Measurements from ENCODE around the gene MINDY3. TPM values are rescaled to one million over a fixed set of nuclear protein-coding genes. Genes with fewer than 3 reads are reported as not detected.
"Not testable (repeated sequence)": the region's sequence is repeated elsewhere in the genome, so short reads cannot be mapped to it uniquely, and the experiment has no call there.

Gene MINDY3
- total RNA-seq, 2 experiments from 2014 or later: 15.3 to 16.7 TPM

- Mint-ChIP-seq H3K27me3 (no peaks in the 10 kb centered on the region), H3K4me3 (no peak overlapping the region), H3K36me3 (peaks cover 64% of the 10 kb centered on the region), H3K27ac (no peak overlapping the region), H3K9me3 (no peaks in the 10 kb centered on the region), H3K4me1 (ENCODE audit: low read depth) (peaks cover 2% of the 10 kb centered on the region)
- ChIA-PET CTCF (no interaction called here), POLR2A (no interaction called here)
- intact Hi-C loops (cut with micrococcal nuclease): no loop called here
- no peak for DNase-seq
These were observed 75.5 kb downstream of the MINDY3 start for GRCh38 chr10:15784662-15785300.

- POLR2A ChIA-PET: no interaction called here
- intact Hi-C loops (cut with micrococcal nuclease): no loop called here
- peaks cover 1% of the 10 kb centered on the region for H3K9me3 Mint-ChIP-seq
- H3K27ac Mint-ChIP-seq: no peak overlapping the region
- no peak for DNase-seq
- CTCF ChIA-PET: no interaction called here
- no peaks in the 10 kb centered on the region for H3K4me1 Mint-ChIP-seq (ENCODE audit: low read depth)
- H3K4me3 Mint-ChIP-seq: no peak overlapping the region
- H3K27me3 Mint-ChIP-seq: no peaks in the 10 kb centered on the region
- H3K36me3 Mint-ChIP-seq: peaks cover 69% of the 10 kb centered on the region
These were observed 76.2 kb downstream of the MINDY3 start for GRCh38 chr10:15783941-15784636.

DNA sequence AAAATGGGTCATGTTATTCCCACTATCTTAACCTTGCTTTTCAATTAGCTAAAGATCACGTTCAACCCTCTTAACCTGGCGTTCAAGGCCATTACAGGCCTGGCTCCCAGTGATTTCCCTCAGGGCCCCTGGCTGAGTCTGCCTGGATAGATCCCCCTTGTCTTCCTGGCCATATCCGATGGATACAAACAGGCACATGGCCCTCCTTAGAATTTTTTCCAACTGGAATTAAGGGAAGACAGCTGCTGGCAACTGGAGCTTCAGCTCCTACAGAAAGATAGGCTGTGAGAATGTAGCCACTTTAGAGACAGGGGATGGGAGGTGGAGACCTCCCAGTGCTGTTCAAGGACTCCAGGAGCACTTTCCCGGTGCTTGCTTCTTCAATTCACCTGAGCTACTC, 77.5 kb downstream of the MINDY3 start:
- Mint-ChIP-seq H3K4me3 (no peak overlapping the region), H3K4me1 (ENCODE audit: low read depth) (no peaks in the 10 kb centered on the region), H3K36me3 (peaks cover 72% of the 10 kb centered on the region), H3K9me3 (peaks cover 10% of the 10 kb centered on the region), H3K27me3 (no peaks in the 10 kb centered on the region), H3K27ac (no peak overlapping the region)
- DNase-seq: no peak
- POLR2A ChIA-PET: no interaction called here
- CTCF ChIA-PET: no interaction called here
- intact Hi-C loops (cut with micrococcal nuclease): no loop called here

DNA sequence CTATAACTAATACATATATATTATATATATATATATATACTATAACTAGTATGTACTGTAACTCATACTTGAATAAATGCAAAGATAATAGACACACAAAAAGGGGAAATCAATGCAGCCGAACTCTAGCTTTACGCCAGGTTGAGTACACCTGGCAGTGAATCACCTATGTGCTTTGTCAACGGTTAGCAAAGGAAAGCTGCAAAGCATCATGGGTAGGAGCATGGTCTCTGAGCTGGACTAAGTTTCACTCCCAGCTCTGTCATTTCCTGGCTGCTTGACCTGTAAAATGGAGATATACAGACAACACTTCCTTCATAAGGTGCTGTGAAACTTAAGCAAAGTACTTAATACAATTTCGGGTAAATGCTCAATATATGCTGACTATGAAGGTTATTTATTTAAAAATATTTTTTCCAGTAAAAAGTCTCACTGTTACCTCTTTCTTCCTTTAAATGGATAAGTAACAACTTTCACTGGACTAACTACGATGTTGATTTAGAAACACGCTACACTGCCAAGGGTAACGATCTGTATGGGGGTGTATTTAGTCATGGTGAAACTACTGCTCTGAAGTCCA, 78.8 kb downstream of the MINDY3 start:
- no peaks in the 10 kb centered on the region for H3K4me1 Mint-ChIP-seq (ENCODE audit: low read depth)
- H3K4me3 Mint-ChIP-seq: no peak overlapping the region
- ChIA-PET CTCF (no interaction called here), POLR2A (no interaction called here)
- H3K36me3 Mint-ChIP-seq: peaks cover 73% of the 10 kb centered on the region
- H3K27ac Mint-ChIP-seq: no peak overlapping the region
- H3K9me3 Mint-ChIP-seq: peaks cover 18% of the 10 kb centered on the region
- intact Hi-C loops (cut with micrococcal nuclease): no loop called here
- H3K27me3 Mint-ChIP-seq: no peaks in the 10 kb centered on the region
- DNase-seq: no peak

- no peak for DNase-seq
- no peak overlapping the region for H3K4me3 Mint-ChIP-seq
- ChIA-PET CTCF (no interaction called here), POLR2A (no interaction called here)
- intact Hi-C loops (cut with micrococcal nuclease): no loop called here
- H3K27me3 Mint-ChIP-seq: no peaks in the 10 kb centered on the region
- H3K9me3 Mint-ChIP-seq: peaks cover 26% of the 10 kb centered on the region
- H3K36me3 Mint-ChIP-seq: peaks cover 73% of the 10 kb centered on the region
- H3K4me1 Mint-ChIP-seq (ENCODE audit: low read depth): no peaks in the 10 kb centered on the region
- no peak overlapping the region for H3K27ac Mint-ChIP-seq
These were observed 79.8 kb downstream of the MINDY3 start for GRCh38 chr10:15780353-15781135.

GRCh38 chr10:15775513-15775912, 84.8 kb downstream of the MINDY3 start:
- no peaks in the 10 kb centered on the region for H3K27me3 Mint-ChIP-seq
- ChIA-PET POLR2A (no interaction called here), CTCF (no interaction called here)
- H3K4me1 Mint-ChIP-seq (ENCODE audit: low read depth): no peaks in the 10 kb centered on the region
- H3K4me3 Mint-ChIP-seq: no peak overlapping the region
- H3K9me3 Mint-ChIP-seq: peaks cover 30% of the 10 kb centered on the region
- no peak overlapping the region for H3K27ac Mint-ChIP-seq
- no peak for DNase-seq
- peaks cover 49% of the 10 kb centered on the region for H3K36me3 Mint-ChIP-seq
- intact Hi-C loops (cut with micrococcal nuclease): no loop called here

- H3K4me3 Mint-ChIP-seq; POLR2A ChIA-PET; intact Hi-C loops (cut with micrococcal nuclease); CTCF ChIA-PET; H3K4me1 Mint-ChIP-seq (ENCODE audit: low read depth); H3K27ac Mint-ChIP-seq; DNase-seq; H3K27me3 Mint-ChIP-seq: not testable (repeated sequence)
- H3K36me3 Mint-ChIP-seq: peaks cover 44% of the 10 kb centered on the region
- peaks cover 30% of the 10 kb centered on the region for H3K9me3 Mint-ChIP-seq
These were observed 85.8 kb downstream of the MINDY3 start for GRCh38 chr10:15774534-15774933.

GRCh38 chr10:15764892-15765454, 95.3 kb downstream of the MINDY3 start:
- H3K4me3 Mint-ChIP-seq: no peak overlapping the region
- intact Hi-C loops (cut with micrococcal nuclease): no loop called here
- no peaks in the 10 kb centered on the region for H3K4me1 Mint-ChIP-seq (ENCODE audit: low read depth)
- DNase-seq: no peak
- H3K9me3 Mint-ChIP-seq: peaks cover 12% of the 10 kb centered on the region
- CTCF ChIA-PET: no interaction called here
- POLR2A ChIA-PET: no interaction called here
- peaks cover 4% of the 10 kb centered on the region for H3K36me3 Mint-ChIP-seq
- no peaks in the 10 kb centered on the region for H3K27me3 Mint-ChIP-seq
- no peak overlapping the region for H3K27ac Mint-ChIP-seq

DNA sequence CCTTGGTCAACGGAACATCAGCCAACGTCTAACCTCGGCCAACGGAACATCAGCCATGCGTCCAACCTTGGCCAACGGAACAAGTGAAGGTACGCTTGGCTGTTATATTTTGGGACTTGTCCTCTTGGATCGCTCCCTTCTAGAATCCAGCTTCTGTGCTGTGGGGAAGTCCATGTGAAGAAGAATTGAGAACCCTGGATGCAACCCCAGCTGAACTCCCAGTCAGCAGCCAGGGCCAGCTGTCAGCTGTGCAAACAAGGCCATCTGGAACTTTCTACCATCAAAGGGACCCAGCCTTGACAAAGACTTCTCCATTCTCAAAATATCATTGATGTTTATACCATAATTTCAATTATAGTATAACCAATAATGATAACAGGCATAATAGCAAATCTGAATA, 97.3 kb downstream of the MINDY3 start:
- CTCF ChIA-PET: no interaction called here
- POLR2A ChIA-PET: no interaction called here
- H3K9me3 Mint-ChIP-seq: peaks cover 12% of the 10 kb centered on the region
- DNase-seq: no peak
- H3K4me1 Mint-ChIP-seq (ENCODE audit: low read depth): no peaks in the 10 kb centered on the region
- no peaks in the 10 kb centered on the region for H3K27me3 Mint-ChIP-seq
- no peak overlapping the region for H3K4me3 Mint-ChIP-seq
- intact Hi-C loops (cut with micrococcal nuclease): no loop called here
- H3K27ac Mint-ChIP-seq: no peak overlapping the region
- peaks cover 2% of the 10 kb centered on the region for H3K36me3 Mint-ChIP-seq

GRCh38 chr10:15762239-15762638, 98.1 kb downstream of the MINDY3 start:
- H3K27me3 Mint-ChIP-seq; CTCF ChIA-PET; POLR2A ChIA-PET; DNase-seq; H3K27ac Mint-ChIP-seq; H3K36me3 Mint-ChIP-seq; H3K4me3 Mint-ChIP-seq; H3K4me1 Mint-ChIP-seq (ENCODE audit: low read depth); intact Hi-C loops (cut with micrococcal nuclease): not testable (repeated sequence)
- peaks cover 12% of the 10 kb centered on the region for H3K9me3 Mint-ChIP-seq

GRCh38 chr10:15761224-15761623, 99.1 kb downstream of the MINDY3 start:
- H3K27me3 Mint-ChIP-seq; H3K4me3 Mint-ChIP-seq; POLR2A ChIA-PET; H3K4me1 Mint-ChIP-seq (ENCODE audit: low read depth); intact Hi-C loops (cut with micrococcal nuclease); CTCF ChIA-PET; H3K27ac Mint-ChIP-seq; DNase-seq; H3K36me3 Mint-ChIP-seq: not testable (repeated sequence)
- peaks cover 12% of the 10 kb centered on the region for H3K9me3 Mint-ChIP-seq

GRCh38 chr10:15760681-15761080, 99.6 kb downstream of the MINDY3 start:
- CTCF ChIA-PET: no interaction called here
- POLR2A ChIA-PET: no interaction called here
- H3K4me1 Mint-ChIP-seq (ENCODE audit: low read depth): no peaks in the 10 kb centered on the region
- intact Hi-C loops (cut with micrococcal nuclease): no loop called here
- peaks cover 2% of the 10 kb centered on the region for H3K36me3 Mint-ChIP-seq
- DNase-seq: no peak
- H3K27me3 Mint-ChIP-seq: peaks cover 6% of the 10 kb centered on the region
- no peak overlapping the region for H3K27ac Mint-ChIP-seq
- peaks cover 12% of the 10 kb centered on the region for H3K9me3 Mint-ChIP-seq
- H3K4me3 Mint-ChIP-seq: no peak overlapping the region
